Activated CD8-positive, alpha-beta memory T cell treated with anti-CD3 and anti-CD28 coated beads, Interleukin-2, amount 50 U/mL, for 24 hours (primary cell): Measurements from ENCODE around the gene ANGPTL7.
"Not testable (repeated sequence)": the region's sequence is repeated elsewhere in the genome, so short reads cannot be mapped to it uniquely, and the experiment has no call there.

Source experiments
- DNase-seq: peaks from one replicate; pipeline ENCODE4 v3.0.0-alpha.2; 2020; ENCODE audit errors: extremely low read depth

The ANGPTL7 gene

DNA sequence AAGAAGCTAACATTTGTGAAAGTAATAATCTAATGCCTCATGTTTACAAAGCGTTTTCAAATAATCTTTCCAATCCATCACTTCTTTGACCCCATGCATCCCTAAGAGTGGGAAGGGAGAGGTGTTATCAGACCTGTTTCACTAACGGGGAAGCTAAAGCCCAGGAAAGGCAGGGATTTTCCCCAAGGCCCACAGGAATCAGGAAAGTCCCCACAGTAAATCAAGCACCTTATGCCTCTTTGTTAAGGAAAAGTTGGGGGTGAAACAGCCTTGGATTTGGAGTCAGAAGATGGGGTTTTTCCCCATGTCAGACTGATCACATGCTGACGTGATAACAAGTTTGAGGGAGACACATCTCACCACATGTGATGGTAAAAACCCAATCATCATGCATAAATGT, 20.0 kb upstream of the ANGPTL7 start:
- no peak for DNase-seq

DNA sequence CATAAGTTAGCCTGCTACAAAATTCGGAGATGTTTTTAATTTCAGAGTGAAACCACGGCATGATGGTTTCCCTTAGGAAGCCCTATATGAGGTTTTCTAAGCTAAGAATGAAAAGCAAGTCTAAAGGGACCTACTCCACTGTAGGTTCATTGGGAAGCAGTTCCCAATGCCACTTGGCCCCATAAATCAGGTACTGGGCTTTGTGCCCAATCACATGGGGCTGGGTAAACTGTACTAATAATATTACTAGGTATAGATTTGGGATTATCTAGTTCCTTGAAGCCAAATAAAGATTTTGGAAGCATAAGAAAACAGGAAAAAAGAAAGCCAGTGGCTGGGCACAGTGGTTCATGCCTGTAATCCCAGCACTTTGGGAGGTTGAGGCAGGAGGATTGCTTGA, 19.1 kb upstream of the ANGPTL7 start:
- no peak for DNase-seq

GRCh38 chr1:11174261-11174942, 14.8 kb upstream of the ANGPTL7 start:
- DNase-seq: no peak

- DNase-seq: no peak
These were observed 13.7 kb upstream of the ANGPTL7 start for GRCh38 chr1:11175461-11175860.

DNA sequence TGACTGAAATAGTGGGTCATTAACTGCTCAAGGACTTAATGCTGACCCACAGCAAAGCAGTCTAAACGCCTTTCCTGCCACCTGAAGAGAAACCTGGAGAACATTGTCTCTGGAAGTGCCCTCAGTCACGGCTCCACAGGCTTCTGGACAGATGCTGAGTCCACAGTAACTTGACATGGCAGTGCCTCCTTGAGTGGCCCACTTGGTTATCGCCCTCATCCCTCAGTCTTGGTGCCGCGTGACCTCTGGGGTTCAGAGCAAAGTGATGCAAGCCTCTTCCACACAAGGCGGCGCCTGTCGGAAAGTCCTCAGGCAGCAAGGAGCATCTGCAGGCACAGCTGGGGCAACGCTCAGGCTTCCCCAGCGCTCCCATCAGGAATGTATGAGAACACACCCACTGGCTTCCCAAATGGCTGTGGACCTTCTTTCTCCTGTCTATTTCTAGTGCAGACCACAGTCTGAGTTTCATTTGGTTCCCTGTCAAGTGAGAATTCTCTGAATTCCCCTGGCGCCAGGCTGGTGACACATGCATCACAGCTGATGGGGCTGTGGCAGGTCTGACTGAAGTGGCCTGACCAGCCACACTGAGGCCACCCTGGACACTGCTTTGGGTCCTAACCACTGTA, 13.0 kb upstream of the ANGPTL7 start:
- DNase-seq: no peak

DNA sequence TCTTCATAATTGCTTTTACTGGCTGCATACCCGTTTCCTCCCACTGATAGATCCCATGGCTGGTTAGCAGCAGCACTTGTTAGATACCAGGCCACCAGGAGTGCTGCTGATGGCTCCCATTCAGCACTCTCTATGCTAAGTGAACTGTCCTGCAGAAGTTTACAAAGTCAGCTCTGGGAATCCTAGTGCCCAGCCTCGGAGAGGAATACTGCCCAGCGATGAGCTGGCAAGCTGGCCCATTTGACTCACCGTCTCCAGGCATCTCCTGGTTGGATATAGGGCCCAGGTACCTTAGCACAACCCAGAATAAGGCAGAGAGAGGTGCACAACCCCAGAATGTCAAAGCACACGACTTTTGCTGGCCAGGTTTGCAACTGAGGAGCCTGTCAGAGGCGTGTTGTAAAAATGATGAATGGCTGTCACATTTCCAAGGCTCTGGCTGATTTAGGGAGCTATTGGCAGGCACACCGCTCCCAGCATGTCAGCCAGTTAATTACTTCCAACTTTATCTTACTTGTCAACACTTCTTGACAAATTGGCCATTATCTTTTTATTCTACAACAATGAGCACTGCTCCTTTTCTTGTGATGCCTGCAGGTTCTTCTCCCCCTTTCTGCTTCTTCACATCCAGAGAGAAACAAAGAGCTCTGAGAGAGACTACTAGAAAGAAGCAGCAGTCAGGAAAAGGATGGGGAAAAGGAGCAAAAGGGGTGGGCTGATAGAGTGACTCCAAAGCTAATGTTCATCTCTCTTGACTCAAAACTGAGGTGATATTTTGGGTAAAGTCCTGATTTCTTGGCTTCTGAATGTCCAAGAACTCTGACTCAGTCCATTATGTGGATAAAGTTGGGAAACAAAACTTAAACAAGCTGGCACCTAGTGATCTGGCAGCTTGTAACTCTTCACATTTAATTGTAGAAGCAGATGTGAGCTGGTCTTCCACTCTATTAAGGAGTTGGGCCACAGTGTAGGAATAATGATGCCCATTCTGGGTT, 10.8 kb upstream of the ANGPTL7 start:
- DNase-seq: no peak

DNA sequence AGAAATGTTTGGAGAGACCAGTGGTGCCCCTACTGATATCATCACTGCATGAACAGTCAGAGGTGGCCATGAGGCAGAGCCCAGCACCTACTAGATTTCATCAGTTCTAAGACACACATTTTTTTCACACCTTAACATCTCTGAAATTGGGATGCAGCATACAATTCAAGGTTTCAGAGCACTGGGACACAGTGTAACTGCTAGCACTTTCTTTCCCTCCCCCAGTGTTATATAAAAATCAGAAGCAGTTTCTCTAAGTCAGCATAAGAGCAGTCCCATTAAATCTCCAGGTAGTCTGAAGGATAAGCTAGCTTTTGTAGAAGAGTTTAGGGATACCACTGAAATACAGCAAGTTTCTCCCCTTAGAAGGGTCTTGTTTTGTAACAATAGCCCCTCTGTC, 10.0 kb upstream of the ANGPTL7 start:
- no peak for DNase-seq

DNA sequence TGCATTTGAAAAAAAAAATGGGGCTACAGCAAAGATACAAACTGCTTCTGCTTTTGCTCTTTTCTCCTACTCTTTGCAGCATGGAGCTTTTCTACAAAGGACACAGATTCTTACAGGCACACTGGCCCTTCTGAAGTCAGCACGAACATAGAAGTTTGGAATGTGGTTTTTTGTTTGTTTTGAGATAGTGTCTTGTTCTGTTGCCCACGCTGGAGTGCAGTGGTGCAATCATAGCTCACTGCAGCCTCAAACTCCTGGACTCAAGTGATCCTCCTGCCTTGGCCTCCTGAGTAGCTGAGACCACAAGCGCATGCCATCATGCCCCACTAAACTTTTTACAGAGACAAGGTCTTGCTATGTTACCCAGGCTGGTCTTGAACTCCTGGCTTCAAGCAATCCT, 9.4 kb upstream of the ANGPTL7 start:
- DNase-seq: not testable (repeated sequence)

- DNase-seq: no peak
These were observed 8.8 kb upstream of the ANGPTL7 start for GRCh38 chr1:11180342-11180744.

GRCh38 chr1:11182884-11183283, 6.3 kb upstream of the ANGPTL7 start:
- no peak for DNase-seq

GRCh38 chr1:11184973-11185372, 4.2 kb upstream of the ANGPTL7 start:
- no peak for DNase-seq

- no peak for DNase-seq
These were observed 2.2 kb upstream of the ANGPTL7 start for GRCh38 chr1:11187000-11187399.

- no peak for DNase-seq
These were observed 1.7 kb upstream of the ANGPTL7 start for GRCh38 chr1:11187494-11187893.

- no peak for DNase-seq
These were observed 1.2 kb upstream of the ANGPTL7 start for GRCh38 chr1:11187931-11188330.

- DNase-seq: no peak
These were observed 774 bp upstream of the ANGPTL7 start for GRCh38 chr1:11188381-11188780.

DNA sequence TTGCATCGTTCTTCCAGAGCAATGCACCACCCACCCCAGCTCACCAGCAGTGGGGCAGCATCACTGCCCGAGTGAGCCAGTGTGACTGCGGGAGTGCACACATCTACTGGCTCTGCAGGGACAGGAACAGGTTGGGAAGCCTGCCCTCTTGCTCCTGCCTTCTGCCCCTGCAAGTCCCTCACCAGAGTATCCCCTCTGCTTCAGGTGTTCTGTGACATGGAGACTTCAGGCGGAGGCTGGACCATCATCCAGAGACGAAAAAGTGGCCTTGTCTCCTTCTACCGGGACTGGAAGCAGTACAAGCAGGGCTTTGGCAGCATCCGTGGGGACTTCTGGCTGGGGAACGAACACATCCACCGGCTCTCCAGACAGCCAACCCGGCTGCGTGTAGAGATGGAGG, 4.2 kb downstream of the ANGPTL7 start:
- DNase-seq: no peak

GRCh38 chr1:11194407-11195176, 5.4 kb downstream of the ANGPTL7 start:
- DNase-seq: no peak

- no peak for DNase-seq
These were observed 7.8 kb downstream of the ANGPTL7 start for GRCh38 chr1:11196945-11197344.

GRCh38 chr1:11197359-11197758, 8.2 kb downstream of the ANGPTL7 start:
- DNase-seq: no peak

DNA sequence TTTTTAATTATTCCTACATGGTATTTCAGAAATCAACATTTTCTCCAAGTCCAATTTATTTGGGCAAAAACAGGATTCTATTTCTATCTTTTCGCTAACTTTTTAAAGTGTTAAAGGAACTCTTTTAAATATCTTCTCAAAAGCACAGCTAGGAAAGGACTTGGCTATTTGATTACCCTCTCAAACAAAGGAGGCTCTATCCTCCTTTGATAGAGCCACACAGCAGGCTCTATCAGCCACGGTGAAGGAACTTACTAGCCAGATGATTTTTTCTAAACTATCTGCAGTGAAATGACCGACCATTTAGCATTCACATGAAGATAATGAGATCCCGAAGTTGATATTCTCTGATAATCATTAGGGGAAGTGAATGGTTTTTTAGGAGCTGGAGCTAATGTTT, 9.1 kb downstream of the ANGPTL7 start:
- DNase-seq: no peak

DNA sequence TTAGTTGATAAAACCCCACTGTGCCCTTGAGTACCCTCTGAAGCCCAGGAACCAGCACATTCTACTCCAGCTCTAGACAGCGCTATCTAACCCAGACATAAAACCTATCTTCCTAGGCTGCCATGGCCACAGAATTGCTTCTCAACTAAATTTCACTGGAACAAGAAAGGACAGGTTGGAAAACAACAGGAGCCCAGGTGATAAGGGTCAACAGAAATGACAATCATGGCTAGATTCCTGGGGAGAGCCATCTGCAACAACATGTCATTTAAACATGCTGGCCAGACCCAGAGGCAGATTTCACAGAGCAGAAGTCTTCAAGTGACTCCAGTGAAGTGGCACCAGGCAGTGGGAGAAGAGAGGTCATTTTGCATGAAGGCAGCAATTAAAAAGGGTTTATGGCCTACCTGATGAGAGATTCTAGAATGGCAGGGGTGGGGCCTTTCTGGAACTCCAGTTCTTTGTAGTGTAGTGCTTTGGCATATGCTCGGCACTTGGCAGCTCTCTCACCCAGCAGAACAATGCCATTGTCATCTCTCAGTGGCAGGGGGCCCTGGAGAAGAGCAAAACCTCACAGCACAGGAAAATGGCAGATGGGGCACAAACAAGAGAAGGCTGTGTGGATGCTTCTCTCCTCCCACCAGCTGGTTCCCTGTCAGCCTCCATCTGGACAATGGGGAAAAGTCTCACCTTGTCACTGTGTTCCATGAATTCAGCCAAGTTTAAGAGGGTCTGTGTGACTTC, 9.9 kb downstream of the ANGPTL7 start:
- DNase-seq: no peak
